Cerebellar cortex (tissue), 1 donor: ENCODE data around the gene TOPORS.
"Not testable (repeated sequence)": the region's sequence is repeated elsewhere in the genome, so short reads cannot be mapped to it uniquely, and the experiment has no call there.

Source experiments
- DNase-seq: peaks from one replicate; pipeline ENCODE4 v3.0.0-alpha.2; 2015; ENCODE audit warnings: low spot score

The TOPORS gene

DNA sequence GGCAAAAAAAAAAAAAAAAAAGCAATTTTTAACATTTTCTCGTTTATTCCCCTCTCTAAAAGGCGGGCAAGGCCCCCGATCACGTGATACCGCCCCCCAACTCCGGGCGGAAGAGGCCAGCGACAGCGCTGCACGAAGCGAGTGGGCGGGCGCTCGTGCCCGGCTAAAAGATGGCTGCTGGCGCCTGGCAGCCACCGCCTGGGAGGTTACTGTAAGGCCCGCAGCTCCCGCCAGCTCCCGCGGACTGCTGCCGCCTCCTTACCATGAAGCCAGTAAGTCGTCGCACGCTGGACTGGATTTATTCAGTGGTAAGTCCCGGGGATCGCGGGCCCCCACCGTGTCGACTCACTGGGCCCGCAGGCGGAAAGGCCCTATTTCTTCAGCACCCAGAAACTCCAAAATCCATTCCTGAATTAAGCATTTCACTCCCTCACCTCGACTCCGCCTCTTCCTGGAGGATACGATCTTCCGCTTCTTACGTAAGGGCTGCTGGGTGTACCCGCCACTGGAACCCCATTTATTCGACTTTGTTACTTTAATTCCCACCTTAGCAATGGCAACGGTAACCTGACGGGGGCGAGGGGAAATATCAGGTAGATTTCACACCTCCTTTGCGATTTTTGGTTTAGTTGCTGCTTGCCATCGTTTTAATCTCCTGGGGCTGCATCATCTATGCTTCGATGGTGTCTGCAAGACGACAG, at the start of gene TOPORS, which contains the start of gene SMIM27:
TOPORS (minus strand) TSS at position 415 of the 701 bp plus-strand sequence; CDS start at position 265, 150 bp downstream.
SMIM27 (plus strand) TSS at position 156 of the 701 bp plus-strand sequence; CDS start at position 264, 108 bp downstream.
- peak; percentile 97 for DNase-seq

DNA sequence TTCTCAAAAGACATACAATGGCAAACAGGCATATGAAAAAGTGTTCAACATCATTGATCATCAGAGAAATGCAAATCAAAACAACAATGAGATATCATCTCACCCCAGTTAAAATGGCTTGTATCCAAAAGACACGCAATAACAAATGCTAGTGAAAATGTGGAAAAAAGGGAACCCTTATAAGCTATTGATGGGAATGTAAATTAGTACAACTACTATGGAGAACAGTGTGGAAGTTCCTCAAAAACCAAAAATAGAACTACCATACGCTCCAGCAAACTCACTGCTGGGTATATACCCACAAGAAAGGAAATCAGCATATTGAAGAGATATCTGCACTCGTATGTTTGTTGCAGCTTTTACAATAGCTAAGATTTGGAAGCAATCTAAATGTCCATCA, 46.6 kb upstream of the TOPORS start:
- DNase-seq: not testable (repeated sequence)

DNA sequence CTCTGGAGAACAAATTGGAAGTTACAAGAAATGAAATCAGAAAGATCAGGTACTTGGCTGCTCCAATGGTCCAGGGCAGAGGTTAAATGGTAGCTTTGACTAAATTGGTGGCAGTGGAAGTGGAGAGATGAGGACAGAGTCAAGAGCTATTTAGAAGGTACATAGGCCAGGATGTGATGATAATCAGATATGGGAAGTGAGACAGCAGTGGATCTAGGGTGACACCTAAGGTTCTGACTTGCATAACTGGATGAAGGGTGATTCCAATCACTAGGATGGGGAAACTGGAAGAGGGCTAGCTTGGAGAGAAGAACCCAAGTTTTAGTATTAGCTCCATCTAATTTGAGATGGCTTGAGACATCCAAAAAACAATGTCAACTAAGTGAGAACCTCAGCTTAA, 44.5 kb upstream of the TOPORS start:
- DNase-seq: no peak

DNA sequence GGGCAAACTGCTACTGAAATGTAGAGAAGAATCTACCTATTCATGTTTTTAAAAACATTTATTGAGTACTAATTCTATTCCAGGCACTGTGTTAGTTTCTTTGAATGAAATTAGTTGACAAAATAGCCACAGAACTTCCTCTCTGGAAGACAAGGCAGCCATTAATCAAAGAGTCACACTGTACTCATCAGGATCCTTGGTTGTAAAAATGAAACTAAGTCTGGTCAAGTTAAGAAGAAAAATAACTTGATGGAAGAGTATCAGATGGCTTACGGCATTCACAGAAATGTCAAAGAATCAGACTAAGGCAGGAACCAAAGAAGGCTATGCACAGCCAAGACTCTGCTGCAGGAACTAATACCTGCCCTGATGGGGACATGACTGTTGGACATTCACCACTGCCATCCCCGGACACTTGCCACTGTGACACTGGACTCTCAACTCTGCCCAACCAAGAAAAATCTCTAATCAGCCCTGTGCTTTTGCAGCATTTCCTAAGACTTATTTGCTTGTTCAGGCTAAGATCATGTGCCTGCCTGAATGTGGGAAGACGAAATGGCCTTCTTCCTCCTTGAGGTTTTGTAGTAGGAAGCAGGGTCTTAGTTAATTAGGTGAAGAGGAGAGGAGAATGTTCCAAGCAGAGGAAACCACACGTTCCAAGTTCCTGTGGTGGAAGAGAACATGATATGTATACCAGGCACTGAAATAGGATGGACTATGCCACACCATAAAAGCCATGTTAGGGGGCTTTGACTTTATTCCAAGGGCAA, 43.9 kb upstream of the TOPORS start:
- DNase-seq: no peak

DNA sequence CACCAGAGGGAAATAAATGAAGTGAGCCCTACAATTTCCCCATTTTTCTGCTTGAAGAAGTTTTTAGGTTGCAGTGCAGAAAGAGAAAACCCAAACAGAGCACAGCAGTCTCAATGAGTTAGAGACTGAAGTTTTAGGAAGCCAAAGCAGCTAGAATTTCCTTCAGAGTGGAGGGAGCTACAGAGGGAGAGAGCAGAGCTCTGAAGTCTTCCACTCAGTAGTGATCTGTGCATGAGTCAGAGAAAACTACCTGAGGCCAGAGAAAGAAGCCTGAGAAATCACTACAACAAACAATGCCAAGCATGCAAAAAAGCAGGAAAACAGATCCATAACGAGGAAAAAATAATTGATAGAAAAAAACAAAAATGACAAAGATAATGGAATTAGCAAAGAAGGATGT, 38.5 kb upstream of the TOPORS start:
- DNase-seq: no peak

DNA sequence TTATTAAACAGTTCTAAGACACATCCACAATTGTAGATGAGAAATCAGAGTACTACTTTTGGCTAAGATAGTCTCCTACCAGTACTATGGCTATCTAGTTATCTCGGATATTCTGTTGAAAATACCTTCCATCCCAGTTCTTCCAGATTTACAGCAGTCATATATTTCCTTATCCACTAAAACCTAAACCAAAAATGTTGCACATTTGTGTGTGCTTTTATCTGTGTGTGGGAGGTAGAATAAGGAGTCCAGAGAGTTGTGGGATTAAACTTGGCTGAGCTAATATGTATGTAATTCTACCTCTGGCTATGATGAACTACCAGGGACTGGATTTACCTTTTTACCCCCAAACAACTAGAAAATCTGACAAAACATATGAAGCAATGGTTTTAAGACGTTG, 38.1 kb upstream of the TOPORS start:
- DNase-seq: no peak

DNA sequence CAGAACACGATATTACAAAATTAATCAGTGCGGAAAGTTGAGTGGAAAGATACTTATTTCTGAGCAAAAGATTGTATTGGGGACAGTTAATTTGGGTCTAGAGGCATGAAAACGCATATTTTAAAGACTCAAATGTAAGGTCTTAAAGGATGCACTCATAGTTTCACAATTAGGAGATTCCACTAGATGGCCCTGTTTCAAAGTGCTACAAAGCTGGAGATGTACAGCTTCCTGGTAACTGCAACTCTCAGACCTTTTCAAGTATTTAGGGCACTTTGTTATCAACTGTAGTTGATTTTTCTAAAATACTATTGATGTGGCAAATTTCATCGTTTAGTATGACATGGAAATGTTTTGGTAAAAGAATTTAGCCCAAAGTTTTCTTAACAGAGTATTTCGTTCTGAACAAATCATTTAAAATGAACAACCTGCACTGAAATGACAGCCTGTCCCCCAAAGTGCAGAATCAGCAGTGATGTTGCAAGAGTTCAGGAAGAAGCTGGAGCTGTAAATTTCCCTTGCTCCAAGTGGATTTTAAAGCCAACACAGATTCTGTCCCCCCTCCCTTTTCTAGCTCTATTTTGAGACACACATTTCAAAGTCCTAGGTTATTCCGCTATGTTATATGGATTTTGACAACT, 36.8 kb upstream of the TOPORS start:
- peak; percentile 35 for DNase-seq

DNA sequence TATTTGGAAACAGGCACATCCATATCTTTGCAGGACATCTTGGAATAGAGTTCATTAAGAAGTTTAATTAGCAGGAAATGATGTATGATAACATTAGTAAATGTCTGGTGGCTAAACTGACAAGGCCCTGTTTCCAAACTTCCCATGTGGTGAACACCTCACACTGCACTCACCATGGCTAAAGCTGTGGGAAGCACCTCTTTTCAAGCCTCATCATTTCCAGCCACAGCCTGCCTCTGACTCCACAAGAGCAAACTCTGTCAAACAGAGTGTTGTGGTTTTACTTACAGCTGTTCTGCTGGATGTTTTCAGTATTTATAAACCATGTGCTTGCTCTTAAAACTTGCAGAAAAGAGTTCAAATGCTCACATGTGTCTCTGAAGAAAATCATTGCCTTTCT, 35.5 kb upstream of the TOPORS start:
- DNase-seq: no peak

DNA sequence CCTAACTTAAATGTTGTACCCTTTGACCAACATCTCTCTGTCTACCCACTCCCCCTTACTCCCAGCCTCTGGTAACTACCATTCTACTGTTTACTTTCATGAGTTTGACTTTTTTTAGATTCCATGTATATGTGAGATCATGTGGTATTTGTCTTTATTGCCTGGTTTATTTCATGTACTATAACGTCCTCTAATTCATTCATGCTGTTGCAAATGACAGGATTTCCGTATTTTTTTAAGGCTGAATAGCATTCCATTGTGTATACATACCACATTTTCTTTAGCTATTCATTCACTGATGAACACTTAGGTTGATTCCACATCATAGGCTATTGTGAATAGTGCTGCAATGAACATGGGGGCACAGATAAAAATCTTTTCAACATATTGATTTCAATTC, 32.4 kb upstream of the TOPORS start:
- DNase-seq: no peak

DNA sequence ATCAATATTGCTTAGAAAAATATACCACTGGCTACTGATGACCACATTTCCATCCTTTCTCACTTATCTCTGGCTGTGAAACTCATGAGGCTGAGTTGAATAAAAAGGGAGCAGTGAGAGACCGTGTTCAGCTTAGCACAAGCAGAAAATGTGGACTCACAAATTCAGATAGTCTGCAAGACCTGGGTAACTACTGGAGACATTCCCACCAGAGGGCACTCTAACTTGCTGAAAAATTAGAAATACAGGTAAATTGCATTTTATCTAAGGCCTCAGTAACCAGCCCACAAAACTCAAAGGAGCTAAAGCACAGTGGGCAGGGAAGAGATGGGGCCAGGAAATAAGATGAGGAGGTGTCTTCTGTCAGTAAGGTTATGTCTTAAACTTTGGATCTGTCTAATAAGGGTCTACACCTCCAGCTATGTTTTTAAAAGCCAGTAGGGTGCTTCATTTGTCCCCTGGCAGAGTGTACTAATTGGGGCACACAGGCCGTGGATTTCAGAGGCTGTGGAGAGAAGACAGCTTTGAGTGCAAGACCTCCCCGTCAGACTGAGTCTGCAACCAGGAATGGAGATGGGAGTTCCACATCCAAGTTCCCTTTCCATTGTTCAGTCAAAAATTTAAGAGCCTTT, 29.2 kb upstream of the TOPORS start:
- peak; percentile 71 for DNase-seq

DNA sequence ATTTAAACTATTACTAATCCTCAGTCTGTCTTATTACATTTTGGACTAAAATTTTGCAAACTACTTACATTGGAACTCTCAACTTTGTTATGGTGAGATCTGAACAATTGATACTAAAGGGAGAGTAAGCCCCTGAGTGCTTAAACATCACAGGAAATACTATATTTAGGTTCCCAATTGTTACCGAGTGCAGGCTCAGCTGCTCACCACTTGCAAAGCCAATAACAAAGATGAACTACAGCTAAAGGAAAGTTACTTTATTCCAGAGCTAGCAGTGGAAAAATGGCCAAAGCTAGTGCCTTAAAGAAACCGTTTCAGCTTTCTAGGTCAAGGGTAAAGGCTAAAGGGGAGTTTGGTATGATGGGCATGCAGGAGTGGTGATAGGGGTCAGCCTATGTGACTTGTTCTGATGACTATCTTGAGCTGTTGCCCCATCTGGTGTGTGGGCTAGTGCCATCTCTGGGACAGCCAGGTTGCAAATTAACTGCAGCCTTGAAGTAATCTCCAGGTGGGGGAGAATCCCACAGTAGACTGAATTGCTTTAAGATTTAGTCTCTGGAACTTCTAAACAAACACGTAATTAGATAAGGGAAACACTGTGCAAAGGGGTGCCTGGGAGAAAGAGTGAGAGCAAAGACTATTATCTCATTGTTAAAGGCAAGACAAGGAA, 28.4 kb upstream of the TOPORS start:
- DNase-seq: no peak

DNA sequence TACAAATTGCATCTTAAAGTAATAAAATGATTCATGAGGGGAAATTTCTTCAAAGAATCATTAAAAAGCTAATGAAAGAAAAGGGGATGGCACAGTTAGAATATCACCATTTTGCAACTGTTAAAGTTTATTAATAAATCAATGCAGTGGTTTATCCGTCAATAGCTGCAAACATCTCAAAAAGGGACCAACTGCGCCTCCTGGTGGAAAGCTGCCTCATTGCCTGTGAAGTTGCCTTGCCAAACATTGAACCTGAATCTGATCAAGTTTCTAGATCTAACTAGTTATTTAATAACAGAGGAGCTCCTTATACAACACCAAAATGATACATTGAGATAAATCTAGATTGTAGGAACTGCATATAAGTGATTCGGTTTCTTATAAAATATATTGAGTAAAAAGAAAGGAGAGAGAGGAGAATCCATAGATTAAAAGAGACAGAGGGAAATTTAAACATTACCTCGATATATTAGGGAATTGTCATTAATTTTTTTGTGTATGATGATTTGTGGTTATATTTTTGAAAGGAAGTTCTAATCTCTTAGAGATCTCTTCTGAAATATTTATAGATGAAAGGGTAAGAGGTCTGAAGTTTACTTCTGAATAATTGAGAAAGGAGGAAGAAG, 27.4 kb upstream of the TOPORS start:
- DNase-seq: peak; percentile 55

DNA sequence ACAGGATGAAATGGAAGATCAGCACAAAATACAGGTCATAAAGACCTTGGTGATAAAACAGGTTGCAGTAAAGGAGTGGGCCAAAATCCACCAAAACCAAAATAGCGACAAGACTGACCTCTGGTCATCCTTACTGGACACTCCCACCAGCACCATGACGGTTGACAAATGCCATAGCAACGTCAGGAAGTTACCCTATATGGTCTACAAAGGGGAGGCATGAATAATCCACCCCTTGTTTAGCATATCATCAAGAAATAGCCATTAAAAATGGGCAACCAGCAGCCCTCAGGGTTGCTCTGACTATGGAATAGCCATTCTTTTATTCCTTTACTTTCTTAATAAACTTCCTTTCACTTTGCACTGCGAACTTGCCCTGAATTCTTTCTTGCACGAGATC, 26.6 kb upstream of the TOPORS start:
- DNase-seq: no peak

DNA sequence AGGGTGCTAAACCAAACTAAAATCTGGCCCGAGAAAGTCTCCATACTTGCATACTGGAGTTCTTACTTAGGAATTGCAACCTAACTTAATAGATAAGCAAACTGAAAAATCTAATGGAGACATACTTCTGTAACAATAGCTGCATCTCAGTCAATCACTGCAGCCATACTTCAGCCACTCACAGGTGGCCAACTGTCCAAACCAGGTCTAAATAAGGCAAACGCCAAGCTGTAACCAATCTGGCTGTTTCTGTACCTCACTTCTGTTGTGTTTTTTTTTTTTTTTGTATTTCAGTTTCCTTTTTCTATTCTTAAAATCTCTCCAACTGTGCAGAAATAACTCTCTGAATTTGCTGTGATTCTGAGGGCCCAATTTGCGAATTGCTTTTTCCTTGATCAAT, 24.9 kb upstream of the TOPORS start:
- no peak for DNase-seq

DNA sequence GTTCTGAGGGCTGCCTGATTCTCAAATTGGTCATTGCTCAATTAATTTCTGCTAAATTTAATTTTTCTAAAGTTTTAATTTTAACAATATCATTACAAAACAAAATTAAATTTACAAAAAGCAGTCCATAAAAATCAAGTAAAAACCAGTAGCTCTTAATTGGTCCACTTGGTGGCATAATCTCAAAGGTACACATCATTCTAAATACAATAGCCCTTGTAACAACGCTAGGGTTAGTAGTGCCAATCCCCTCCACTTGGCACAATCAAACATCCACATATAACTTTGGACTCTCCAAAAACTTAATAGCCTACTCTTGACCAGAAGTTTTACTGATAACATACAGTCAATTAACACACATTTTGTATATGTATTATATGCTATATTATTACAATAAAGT, 22.5 kb upstream of the TOPORS start:
- DNase-seq: no peak

DNA sequence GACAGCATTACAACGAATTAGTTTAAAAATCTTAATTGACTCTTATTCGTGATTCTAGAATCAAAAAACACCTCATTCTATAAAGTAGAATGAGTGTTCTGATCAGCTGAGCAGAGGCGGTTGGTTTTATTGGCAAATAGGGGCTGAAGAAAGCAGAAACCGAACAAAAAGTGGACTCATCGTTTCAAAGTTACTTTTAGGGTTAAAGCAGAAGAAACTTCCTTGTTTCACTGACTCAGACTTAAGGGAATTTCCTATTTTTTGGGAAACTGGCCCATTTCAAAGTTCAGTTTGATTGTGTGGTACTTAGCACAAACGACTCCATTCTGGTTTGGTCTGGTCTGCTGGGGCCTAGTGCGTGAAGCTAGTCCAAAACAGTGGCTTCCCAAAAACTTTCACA, 21.4 kb upstream of the TOPORS start:
- DNase-seq: no peak

DNA sequence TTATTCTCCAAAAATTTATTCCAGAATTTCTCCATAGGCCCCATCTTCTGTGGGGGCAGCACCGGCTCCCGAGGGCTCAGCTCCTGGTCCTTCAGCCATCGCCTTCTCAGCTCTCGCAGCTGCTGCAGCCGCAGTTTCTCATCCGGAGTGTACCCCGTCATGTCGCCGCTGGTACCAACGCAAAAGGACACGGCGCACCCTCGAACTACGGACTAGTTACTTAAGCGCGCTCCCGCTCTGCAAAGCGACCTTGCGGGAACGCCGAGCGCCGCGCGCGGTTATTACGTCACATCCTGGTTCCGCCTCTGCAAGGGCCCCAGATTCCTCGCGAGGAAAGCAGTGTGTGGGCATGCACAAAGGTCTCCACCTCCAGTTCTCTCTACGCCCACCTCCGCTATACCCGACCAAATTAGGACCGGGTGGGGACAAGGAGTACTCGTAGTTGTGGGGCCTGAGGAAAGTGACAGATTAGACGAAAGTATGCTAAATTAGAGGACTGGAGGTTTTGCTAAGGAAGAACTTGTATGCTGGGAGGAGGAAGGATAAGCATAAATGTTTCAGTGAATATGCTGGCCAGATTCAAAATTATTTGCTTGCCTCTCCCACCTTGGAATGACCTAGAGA, 20.6 kb upstream of the TOPORS start, which contains the start of gene NDUFB6:
NDUFB6 (minus strand) TSS at position 260 of the 624 bp plus-strand sequence; CDS start at position 161, 99 bp downstream.
- peak; percentile 95 for DNase-seq

DNA sequence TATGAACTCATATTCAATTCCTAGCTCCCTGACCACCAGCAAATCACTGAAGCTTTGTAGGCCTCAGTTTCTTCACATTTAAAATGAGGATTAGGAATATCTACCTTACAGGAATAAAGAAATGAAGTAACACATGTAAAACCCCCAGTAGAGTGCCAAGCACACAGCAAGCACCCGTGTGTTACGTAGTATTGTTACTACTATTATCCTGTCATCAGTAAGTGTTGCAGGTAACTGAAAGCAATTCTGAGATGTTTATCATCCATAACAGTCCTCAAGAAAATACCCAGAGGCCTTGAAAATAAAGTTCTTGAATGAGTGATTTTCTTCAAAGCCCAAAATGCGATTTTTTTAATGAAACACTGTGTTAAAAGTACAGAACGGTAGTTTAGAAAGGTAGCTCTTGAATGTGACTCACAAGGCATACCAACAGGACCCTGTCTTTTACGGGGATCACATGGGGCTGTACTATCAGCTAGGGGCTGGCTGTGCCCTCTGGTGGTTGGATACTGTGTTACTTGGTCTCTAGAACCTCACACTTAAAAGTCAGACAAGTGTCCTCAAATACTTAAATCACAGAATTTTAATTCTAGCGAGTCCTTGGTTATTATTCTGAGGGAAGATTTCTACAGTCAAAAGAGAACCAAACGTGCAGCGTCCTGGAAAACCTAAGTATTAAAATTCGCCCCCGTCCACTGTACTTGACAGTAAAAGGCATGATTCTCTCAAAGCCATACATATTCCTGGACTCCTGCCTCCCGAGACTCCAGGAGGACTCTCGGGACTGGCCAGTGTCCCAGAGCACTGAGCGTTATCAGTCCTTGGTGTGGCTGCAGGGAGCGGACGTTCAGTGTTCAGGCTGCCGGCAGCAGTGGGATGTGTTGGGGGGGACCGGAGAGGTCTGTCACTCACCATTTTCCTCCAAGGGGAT, 19.8 kb upstream of the TOPORS start:
- peak; percentile 85 for DNase-seq

DNA sequence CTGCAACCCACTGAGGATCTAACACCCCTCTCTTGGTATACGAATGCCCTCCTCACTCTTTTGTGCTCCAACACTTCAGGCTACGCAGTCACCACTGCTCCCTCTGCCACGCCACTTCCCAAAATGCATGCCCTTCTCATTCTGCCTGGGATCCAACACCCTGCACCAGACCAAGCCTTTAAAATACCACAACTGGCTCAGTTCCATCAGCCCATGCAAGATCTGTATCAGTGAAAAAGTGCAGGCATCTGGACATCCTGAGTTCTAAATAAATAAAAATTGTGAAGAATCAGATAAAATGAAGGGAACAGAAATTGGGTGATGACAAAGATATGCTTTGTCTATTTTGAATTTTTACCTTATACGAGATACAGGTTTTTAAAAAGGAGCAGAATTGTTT, 17.9 kb upstream of the TOPORS start:
- DNase-seq: no peak

DNA sequence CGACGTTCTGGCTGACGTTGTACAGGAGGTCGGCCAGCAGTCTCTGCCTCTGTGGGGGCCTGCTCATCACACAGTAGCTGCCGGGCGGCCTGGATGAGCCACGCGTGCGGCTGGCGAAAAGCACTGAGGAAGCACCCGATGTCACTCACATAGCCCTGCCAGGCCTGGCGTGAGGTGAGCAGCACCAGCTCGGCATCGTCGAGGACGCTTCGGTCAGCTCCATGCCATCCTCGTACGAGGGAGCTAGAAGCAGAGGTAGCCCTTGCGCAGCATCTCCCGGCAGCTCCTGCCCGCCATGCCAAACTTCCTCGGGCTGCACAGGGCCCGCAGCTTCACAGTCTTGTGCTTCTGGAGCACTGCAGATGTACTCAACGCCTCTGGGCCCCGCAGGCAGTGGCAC, 14.4 kb upstream of the TOPORS start:
- DNase-seq: no peak
